GM23248 (cell line): ENCODE results near the gene ARID4B. TPM values are rescaled to one million over a fixed set of nuclear protein-coding genes. Genes with fewer than 3 reads are reported as not detected.
A peak's percentile ranks its signal among the peaks of the same experiment; 100 is the strongest.

Experiments used
- DNase-seq: peaks from one replicate; pipeline ENCODE4 v3.0.0-alpha.2; 2015
- H2AFZ ChIP-seq: fragments of 200-600 bp; sonication (generic); 2 replicates; pipeline ENCODE4 v1.6.1; 2016; ENCODE audit warnings: antibody characterized with exemption
- H3F3A ChIP-seq: fragments of 200-600 bp; sonication (generic); 2 replicates; pipeline ENCODE4 v1.6.1; 2016; ENCODE audit warnings: mild to moderate bottlenecking, antibody characterized with exemption, mixed run types; ENCODE audit not compliant: insufficient read depth
- H3K27ac ChIP-seq: fragments of 200-600 bp; sonication (generic); 2 replicates; pipeline ENCODE4 v1.5.1; 2016; ENCODE audit warnings: mild to moderate bottlenecking
- H3K27me3 ChIP-seq: fragments of 200-600 bp; sonication (generic); replicated peaks from 2 replicates; pipeline ENCODE4 v1.6.1; 2016; ENCODE audit warnings: mild to moderate bottlenecking; ENCODE audit not compliant: insufficient read depth
- H3K36me3 ChIP-seq: fragments of 200-600 bp; sonication (generic); 2 replicates; pipeline ENCODE4 v1.6.1; 2016; ENCODE audit warnings: low read depth, mild to moderate bottlenecking
- H3K4me1 ChIP-seq: fragments of 200-600 bp; sonication (generic); 2 replicates; pipeline ENCODE4 v1.6.1; 2016; ENCODE audit warnings: mild to moderate bottlenecking; ENCODE audit not compliant: insufficient read depth
- H3K4me2 ChIP-seq: fragments of 200-600 bp; sonication (generic); one replicate; pipeline ENCODE4 v1.6.1; 2016; ENCODE audit warnings: mild to moderate bottlenecking; ENCODE audit not compliant: unreplicated experiment
- H3K4me3 ChIP-seq: fragments of 200-600 bp; sonication (generic); 2 replicates; pipeline ENCODE4 v1.5.1; 2016; ENCODE audit warnings: mild to moderate bottlenecking
- H3K79me2 ChIP-seq: fragments of 200-600 bp; sonication (generic); 2 replicates; pipeline ENCODE4 v1.6.1; 2016; ENCODE audit warnings: mild to moderate bottlenecking; ENCODE audit not compliant: insufficient read depth
- H3K9ac ChIP-seq: fragments of 200-600 bp; sonication (generic); 2 replicates; pipeline ENCODE4 v1.6.1; 2016; ENCODE audit warnings: mild to moderate bottlenecking
- H3K9me2 ChIP-seq: fragments of 200-600 bp; sonication (generic); 2 replicates; pipeline ENCODE4 v1.6.1; 2016; ENCODE audit warnings: mixed run types, mild to moderate bottlenecking, moderate library complexity; ENCODE audit not compliant: insufficient read depth
- H3K9me3 ChIP-seq: fragments of 200-600 bp; sonication (generic); one replicate; pipeline ENCODE4 v1.6.1; 2017; ENCODE audit warnings: low read depth
- H4K20me1 ChIP-seq: fragments of 200-600 bp; sonication (generic); 2 replicates; pipeline ENCODE4 v1.6.0; 2016; ENCODE audit not compliant: insufficient read depth
- EZH2 ChIP-seq: fragments of 200-600 bp; sonication (generic); IDR thresholded peaks from 2 replicates; pipeline ENCODE4 v1.6.1; 2018; ENCODE audit warnings: antibody characterized with exemption, mild to moderate bottlenecking; ENCODE audit not compliant: insufficient read depth, poor library complexity, severe bottlenecking
- EZH2phosphoT487 ChIP-seq: fragments of 200-600 bp; sonication (generic); IDR thresholded peaks from 2 replicates; pipeline ENCODE4 v1.6.1; 2018; ENCODE audit warnings: antibody characterized with exemption, moderate library complexity, mild to moderate bottlenecking, low read depth; ENCODE audit not compliant: insufficient read depth
- WGBS, 2 experiments: methylation state at CpG; one replicate each; pipeline ENCODE4 v1.1.6; 2015 to 2017; ENCODE audit warnings: low lambda C conversion rate in 2 of 2, low coverage in 1 of 2; ENCODE audit errors: missing lambda C conversion rate in 2 of 2; 5-methylcytosine and 5-hydroxymethylcytosine counted together
- in situ Hi-C: fragments of 300-500 bp; cut with MboI; formaldehyde crosslinking; loops from 2 replicates; pipeline ENCODE4 v1.15.0; 2020
- polyA plus RNA-seq: library from polyadenylated mRNA; unstranded; fragments of >200 nt; fragmentation: Nextera tagmentation; extraction: Ambion mirVana; gene quantifications from 2 replicates; pipeline ENCODE4 v1.2.1, GENCODE V29; 2016
- total RNA-seq: library from RNA; depleted of rRNA; stranded (reverse); fragments of >200 nt; shearing (Covaris generic); gene quantifications from 2 replicates; pipeline ENCODE4 v1.2.3, GENCODE V29; 2014

The ARID4B gene
- total and polyA plus RNA-seq, 2 experiments from 2014 or later, result 17.8 to 25.6 TPM

DNA sequence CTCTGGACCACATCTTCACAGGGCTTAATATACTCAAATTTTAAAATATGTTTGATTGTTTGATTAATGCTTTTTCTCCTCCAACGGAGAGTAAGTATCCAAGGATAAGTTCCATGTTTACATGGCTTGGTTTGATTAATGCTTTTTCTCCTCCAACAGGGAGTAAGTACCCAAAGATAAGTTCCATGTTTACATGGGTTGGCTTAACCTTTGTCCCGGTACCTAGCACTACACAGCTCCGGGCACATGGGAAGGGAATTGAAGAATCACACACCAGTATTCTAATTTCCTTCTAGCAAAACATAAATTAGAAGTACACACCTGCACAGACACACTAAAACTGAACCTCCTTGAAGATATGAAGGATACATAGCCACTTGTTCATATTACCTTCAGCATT lies 77.5 kb downstream of the ARID4B start:
- Histone ChIP-seq H2AFZ (no peak overlapping the region), H3K36me3 (peaks cover 12% of the 10 kb centered on the region), H3K79me2 (peaks cover 81% of the 10 kb centered on the region), H3K9ac (no peak overlapping the region), H3K27me3 (no peaks in the 10 kb centered on the region), H3K9me2 (no peaks in the 10 kb centered on the region), H3K9me3 (no peaks in the 10 kb centered on the region), H3K4me2 (no peak overlapping the region), H4K20me1 (no peaks in the 10 kb centered on the region), H3K27ac (no peak overlapping the region), H3K4me1 (peaks cover 13% of the 10 kb centered on the region), H3F3A (peaks cover 26% of the 10 kb centered on the region), H3K4me3 (no peak overlapping the region)
- TF ChIP-seq EZH2 (no peak), EZH2phosphoT487 (no peak)
- no peak for DNase-seq
- WGBS, 2 experiments, result 70% methylated on average over 3 of the region's 3 CpGs
- in situ Hi-C loops, result no loop called here

DNA sequence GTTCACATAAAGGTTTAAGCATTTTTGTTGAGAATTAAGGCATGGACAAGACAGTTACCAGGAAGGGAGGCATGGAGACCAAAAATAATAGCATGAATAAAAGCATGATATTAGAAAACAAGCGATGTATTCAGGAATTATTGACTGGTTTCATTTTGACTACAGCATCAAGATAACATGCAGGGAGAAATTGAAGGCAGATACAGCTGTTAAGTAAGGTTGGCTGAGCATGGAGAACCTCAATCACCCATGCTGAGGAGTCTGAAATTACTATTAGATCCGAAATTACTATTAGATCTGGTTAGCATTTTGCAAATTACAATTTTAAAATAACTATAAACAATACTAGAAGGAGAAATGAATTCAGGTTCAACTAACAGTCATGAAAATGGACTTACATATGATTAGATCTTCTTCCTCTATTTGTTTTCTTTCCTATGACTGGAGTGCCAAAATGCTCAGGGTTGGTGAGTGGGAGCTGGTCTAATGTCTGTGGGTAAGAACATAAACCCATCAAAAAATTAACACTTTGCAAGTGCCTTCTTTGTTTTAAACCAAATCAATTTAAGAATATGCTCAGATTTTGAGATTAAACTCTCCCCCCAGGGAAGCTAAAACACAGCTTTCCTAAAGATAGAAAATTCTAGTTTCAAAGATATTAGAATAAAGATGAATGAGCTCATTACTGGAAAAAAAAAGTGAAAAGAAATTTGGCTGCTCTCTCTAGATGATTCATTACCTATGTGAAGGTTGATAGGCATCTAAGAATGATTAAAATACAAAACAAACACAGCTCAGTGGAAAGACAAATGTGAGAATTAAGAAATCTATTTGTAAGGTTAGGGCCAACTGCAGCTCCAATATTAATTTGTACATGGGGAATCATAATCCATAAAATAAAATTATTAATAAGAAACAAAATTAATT lies 81.7 kb downstream of the ARID4B start:
- Histone ChIP-seq H3K4me2 (no peak overlapping the region), H3K9me2 (no peaks in the 10 kb centered on the region), H3K4me1 (peaks cover 10% of the 10 kb centered on the region), H2AFZ (no peak overlapping the region), H3K27me3 (no peaks in the 10 kb centered on the region), H3K4me3 (no peak overlapping the region), H3K79me2 (peaks cover 79% of the 10 kb centered on the region), H3K36me3 (peaks cover 11% of the 10 kb centered on the region; the same call in 1 of the 2 replicates), H3K9ac (0 out of 2 replicates have a peak overlapping the region, but pooled peaks have one; percentile 14), H3K9me3 (no peaks in the 10 kb centered on the region), H4K20me1 (no peaks in the 10 kb centered on the region), H3K27ac (no peak overlapping the region), H3F3A (peaks cover 12% of the 10 kb centered on the region)
- peak; percentile 42 for DNase-seq
- WGBS, 2 experiments, result 97 to 100% methylated on average over 2 of the region's 2 CpGs
- TF ChIP-seq EZH2phosphoT487, result no peak
- TF ChIP-seq EZH2, result no peak
- in situ Hi-C loops, result no loop called here

DNA sequence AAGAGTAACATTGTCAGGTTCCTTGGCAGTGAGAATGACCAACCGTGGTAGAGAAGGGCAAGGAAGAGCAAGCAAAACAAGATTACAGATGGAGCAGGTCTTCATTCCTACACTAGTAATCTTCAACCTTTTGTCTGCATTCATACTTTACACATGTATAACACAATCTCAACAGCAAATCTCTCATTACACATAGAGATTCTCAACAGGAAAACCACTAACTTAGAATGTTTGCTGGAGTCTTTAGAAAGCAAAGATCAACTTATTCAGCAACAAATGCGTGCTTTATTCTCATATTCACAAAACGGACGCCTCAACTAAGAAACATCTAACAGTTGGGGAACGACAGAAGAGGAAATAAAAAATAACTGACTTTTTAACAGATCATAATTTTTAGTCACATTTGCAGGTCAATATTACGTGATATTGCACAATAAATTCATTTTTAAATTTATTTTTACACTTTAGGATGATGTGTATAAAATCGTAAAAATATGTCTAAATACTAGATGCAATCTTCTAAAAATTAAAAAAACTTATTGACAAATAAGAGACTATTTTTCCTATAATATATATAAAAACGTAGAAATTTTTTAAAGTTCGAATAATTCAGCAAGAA lies 82.9 kb downstream of the ARID4B start:
- no peaks in the 10 kb centered on the region for H4K20me1 ChIP-seq
- peaks cover 11% of the 10 kb centered on the region; the same call in 1 of the 2 replicates for H3K36me3 ChIP-seq
- H2AFZ ChIP-seq, result no peak overlapping the region
- H3K9me2 ChIP-seq, result no peaks in the 10 kb centered on the region
- no peak overlapping the region for H3K27ac ChIP-seq
- WGBS, 2 experiments, result 89 to 90% methylated on average over 9 of the region's 9 CpGs
- H3K4me1 ChIP-seq, result peaks cover 10% of the 10 kb centered on the region
- TF ChIP-seq EZH2phosphoT487 (no peak), EZH2 (no peak)
- no peak overlapping the region for H3K9ac ChIP-seq
- H3K4me2 ChIP-seq, result no peak overlapping the region
- H3K4me3 ChIP-seq, result no peak overlapping the region
- H3K27me3 ChIP-seq, result no peaks in the 10 kb centered on the region
- H3F3A ChIP-seq, result peaks cover 12% of the 10 kb centered on the region
- peaks cover 74% of the 10 kb centered on the region for H3K79me2 ChIP-seq
- H3K9me3 ChIP-seq, result no peaks in the 10 kb centered on the region
- DNase-seq, result no peak
- in situ Hi-C loops, result no loop called here

DNA sequence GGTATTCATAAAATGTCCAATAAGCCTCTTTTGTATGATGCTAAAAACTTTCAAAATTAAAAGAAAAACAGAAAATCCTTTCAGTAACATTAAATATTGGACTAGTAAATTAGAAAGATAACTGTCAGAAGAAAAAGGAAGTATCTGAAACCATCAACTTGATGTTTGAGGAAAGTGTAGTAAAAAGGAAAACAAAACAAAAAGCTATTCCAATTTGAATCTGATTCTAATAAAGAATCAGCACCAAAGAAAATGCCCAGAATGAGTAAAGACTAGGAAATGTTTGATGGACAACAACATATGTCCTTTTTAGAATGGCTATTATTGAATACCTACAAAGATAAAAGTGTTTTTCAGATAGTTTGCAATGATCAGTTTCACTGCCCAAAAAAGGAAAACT lies 87.0 kb downstream of the ARID4B start:
- DNase-seq, result no peak
- H2AFZ ChIP-seq, result no peak overlapping the region
- no peak overlapping the region for H3K4me3 ChIP-seq
- in situ Hi-C loops, result no loop called here
- no peak for TF ChIP-seq EZH2phosphoT487
- no peak for TF ChIP-seq EZH2
- H3K36me3 ChIP-seq, result peaks cover 22% of the 10 kb centered on the region
- no peaks in the 10 kb centered on the region for H4K20me1 ChIP-seq
- H3K4me1 ChIP-seq, result peaks cover 15% of the 10 kb centered on the region
- no peak overlapping the region for H3K4me2 ChIP-seq
- peaks cover 48% of the 10 kb centered on the region; the same call in 1 of the 2 replicates for H3K79me2 ChIP-seq
- H3K9me3 ChIP-seq, result no peaks in the 10 kb centered on the region
- H3K9ac ChIP-seq, result no peak overlapping the region
- no peaks in the 10 kb centered on the region for H3K27me3 ChIP-seq
- H3K9me2 ChIP-seq, result no peaks in the 10 kb centered on the region
- H3K27ac ChIP-seq, result no peak overlapping the region
- peaks cover 12% of the 10 kb centered on the region for H3F3A ChIP-seq
